ENCODE measurements around the gene MRPL9.

The MRPL9 gene

DNA sequence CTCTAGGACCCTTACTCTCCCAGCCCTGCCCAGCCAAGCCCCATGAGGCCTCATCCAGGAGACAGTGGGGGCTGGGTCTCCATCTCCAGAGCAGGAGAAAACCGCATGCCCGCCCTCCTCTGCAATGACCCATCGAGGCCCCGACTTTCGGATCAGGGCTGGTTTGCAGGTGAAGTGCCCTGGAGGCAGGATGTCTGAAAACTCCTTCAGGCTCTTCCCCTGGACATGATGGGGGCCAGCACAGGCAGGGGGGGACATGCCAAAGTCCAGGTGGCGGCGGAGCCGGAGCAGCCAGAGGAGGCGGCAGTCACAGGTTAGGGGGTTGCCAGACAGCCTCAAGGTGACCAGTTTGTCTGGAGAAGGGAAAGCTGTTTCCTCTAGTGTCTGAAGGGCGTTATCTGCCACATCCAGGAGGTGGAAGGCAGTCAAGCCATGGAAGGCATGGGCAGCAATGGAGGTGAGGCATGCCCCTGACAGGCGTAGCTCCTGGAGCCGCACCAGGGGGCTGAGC lies 38.1 kb upstream of the MRPL9 start:
- TF ChIP-seq, protein P1, sequence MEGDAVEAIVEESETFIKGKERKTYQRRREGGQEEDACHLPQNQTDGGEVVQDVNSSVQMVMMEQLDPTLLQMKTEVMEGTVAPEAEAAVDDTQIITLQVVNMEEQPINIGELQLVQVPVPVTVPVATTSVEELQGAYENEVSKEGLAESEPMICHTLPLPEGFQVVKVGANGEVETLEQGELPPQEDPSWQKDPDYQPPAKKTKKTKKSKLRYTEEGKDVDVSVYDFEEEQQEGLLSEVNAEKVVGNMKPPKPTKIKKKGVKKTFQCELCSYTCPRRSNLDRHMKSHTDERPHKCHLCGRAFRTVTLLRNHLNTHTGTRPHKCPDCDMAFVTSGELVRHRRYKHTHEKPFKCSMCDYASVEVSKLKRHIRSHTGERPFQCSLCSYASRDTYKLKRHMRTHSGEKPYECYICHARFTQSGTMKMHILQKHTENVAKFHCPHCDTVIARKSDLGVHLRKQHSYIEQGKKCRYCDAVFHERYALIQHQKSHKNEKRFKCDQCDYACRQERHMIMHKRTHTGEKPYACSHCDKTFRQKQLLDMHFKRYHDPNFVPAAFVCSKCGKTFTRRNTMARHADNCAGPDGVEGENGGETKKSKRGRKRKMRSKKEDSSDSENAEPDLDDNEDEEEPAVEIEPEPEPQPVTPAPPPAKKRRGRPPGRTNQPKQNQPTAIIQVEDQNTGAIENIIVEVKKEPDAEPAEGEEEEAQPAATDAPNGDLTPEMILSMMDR (IDR thresholded peaks at IDR 0.05; ENCODE audit: low read depth, low read length, missing control alignments): no peak
- no peak overlapping the region for H3K4me3 ChIP-seq (replicated peaks; ENCODE audit: low read depth, low read length)
- no peak for DNase-seq (ENCODE audit: extremely low read depth, low read depth)

DNA sequence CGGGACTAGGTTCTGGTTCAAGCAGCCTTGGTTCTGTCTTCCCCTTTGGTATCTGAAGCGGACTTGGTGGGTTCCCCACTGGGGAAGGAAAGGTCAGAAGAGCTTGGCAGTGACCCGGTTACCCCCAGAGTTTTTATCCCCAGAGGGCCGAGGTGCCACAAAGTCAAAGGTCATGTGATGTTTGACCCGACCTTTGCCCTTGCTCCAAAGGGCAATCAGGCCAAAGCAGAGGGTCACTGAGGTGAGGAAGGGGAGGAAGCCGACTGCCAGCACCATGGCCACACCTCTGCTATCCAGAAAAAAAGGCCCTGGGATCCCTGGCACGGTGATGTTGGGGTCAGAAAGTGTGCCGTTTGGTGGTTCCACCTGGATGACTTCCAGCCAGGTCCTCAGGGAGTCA lies 37.5 kb upstream of the MRPL9 start:
- TF ChIP-seq, protein P1 (IDR thresholded peaks at IDR 0.05; ENCODE audit: low read depth, low read length, missing control alignments): no peak
- DNase-seq (ENCODE audit: extremely low read depth, low read depth): no peak
- H3K4me3 ChIP-seq (replicated peaks; ENCODE audit: low read depth, low read length): no peak overlapping the region

DNA sequence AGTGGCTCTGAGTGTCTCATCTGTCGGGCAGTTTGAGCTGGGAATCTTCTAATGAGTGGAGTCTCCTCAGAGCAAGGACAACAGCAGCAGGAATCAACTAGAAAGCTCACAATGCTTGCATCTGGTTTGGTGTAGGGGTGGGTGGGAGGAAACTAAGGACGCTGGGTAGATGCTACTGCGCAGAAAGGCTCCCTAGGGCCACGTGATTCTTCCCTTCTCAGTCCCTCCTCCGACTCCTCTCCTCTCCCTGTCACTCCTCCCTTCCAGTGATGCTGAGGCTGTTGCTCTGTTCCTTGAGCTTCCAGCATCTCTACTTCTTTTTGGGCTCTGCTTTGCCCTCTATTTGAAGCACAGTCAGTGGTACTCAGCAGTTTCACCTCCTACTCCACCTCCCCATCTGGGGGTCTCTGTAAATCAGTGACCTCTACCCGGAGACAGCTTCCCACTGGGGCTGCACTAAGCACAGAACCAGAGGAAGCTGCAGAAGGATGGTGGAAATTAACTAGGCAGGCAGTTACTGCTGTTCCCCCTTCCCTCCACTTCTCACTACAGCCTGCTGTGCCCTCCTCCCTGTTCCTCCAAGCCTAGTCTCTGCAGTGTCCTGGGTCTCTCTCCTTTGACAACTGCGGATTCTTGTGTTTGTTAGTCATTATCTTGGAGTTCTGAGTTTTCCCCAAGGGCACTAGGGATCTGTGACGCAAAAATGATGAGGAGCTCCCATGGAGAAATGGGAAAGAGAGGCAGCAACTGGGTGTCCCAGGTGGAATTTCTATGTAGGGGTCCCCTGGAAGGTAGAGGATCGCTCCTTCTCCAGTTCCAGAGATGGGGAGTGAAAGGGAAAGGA lies 36.1 kb upstream of the MRPL9 start:
- DNase-seq (ENCODE audit: extremely low read depth, low read depth): no peak
- H3K4me3 ChIP-seq (replicated peaks; ENCODE audit: low read depth, low read length): no peak overlapping the region
- TF ChIP-seq, protein P1 (IDR thresholded peaks at IDR 0.05; ENCODE audit: low read depth, low read length, missing control alignments): no peak

DNA sequence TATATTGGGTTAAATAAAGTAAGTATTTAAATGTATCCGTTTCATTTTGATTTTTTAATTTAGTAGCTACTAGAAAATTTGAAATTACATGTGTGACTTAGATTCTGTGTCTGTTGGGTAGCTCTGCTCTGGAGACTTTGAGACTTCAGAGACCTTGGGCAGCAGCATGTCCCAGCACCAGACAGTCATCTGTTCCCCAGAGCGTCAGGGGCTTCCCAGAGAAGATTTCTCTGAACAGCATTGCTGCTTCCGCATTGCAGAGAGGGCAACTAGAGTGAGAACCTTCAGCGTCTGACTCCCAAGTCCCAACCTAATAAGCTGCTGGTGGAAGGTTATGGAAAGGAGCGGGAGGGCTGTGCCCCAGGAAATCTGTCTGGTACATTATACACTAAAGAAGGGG lies 35.3 kb upstream of the MRPL9 start:
- H3K4me3 ChIP-seq (replicated peaks; ENCODE audit: low read depth, low read length): no peak overlapping the region
- no peak for DNase-seq (ENCODE audit: extremely low read depth, low read depth)
- TF ChIP-seq, protein P1 (IDR thresholded peaks at IDR 0.05; ENCODE audit: low read depth, low read length, missing control alignments): no peak

DNA sequence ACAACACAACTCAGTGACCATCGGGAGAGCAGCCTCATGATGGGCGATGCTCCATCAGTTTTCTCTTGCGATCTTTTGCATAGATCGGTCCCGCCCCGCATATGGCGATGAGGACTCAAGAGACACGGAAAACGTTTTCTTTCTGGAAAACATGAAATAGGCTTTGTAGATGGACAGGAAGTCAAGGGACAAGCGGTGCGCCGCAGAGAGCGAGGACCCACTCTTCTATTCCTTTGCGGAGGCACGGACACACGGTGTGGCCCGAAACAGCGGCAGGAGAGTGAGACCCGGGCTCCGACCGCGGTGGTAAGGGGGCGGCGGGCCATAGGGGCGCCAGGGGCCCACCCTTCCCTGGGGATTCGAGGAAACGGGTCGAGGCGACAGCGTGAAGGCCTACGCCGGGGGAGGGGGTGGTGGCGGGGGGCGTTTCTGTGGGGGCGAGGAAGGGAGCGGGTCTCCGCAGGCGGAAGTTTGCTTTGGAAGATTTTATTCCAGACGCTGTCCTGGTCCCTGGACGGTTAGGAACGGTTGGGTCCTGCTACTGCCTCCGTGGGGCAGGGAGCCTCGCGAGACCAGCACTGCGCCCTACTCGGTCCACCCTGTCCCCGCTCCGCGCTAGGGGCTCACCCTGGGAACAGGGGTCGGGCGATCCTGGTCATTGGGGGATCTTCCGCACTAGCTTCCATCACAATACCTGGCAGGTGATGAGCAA lies 27.8 kb upstream of the MRPL9 start:
- H3K4me3 ChIP-seq (replicated peaks; ENCODE audit: low read depth, low read length): peak overlapping the region; percentile 56
- DNase-seq (ENCODE audit: extremely low read depth, low read depth): no peak
- TF ChIP-seq, protein P1 (IDR thresholded peaks at IDR 0.05; ENCODE audit: low read depth, low read length, missing control alignments): no peak

DNA sequence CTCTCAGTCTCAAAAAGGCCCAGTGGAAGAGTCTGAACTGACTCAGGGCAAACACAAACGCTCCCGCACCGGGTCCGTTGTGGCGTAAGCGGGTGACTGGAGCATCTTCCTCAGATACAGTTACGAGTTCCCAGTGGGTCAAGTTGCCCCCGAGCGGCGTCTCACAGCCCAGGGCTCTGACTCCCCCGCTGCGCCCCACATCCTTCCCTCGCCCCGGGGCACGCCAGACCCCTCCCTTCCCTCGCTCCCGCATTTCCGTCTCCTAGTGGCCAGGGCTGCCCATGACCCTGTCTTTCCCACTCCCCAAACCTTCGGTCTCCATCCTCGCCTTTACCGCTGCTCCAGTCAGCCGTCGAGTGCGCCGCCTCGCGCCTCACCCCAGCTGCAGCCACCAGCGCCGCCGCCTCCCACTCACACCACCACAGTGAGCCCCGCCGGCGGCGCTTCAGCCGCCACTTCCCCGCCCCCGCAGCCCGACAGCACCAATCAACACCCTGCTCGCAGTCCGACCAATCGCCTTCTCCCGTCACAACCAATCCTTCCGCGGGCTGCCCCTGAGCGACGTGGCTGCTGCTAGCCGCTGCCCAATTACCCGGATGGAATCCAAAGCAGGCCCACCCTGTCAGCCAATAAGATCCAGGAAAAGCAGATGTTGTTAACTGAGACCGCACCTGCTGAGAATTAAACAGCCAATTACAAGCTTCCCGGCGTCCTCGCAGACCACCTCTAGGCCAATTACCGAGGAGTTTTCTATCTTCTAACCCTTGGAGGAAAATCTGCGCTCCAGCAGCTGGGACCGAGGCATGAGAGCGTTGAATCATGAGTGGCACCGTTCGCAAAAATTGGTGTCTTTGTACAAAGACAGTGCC lies 27.0 kb upstream of the MRPL9 start, which contains the start of gene TDRKH:
Gene TDRKH, minus strand, starts transcription at position 430 of the 869 bp plus-strand sequence. CDS start 7,478 bp downstream, outside the sequence.
- H3K4me3 ChIP-seq (replicated peaks; ENCODE audit: low read depth, low read length): peak within 1 kb of the TSS; percentile 56
- DNase-seq (ENCODE audit: extremely low read depth, low read depth): peak; percentile 92
- TF ChIP-seq, protein P1 (IDR thresholded peaks at IDR 0.05; ENCODE audit: low read depth, low read length, missing control alignments): peak; percentile 9
